ENCODE measurements around the gene DNAH17. TPM values are rescaled to one million over a fixed set of nuclear protein-coding genes. Genes with fewer than 3 reads are reported as not detected.
"Not testable (repeated sequence)": the region's sequence is repeated elsewhere in the genome, so short reads cannot be mapped to it uniquely, and the experiment has no call there.

The DNAH17 gene
- total RNA-seq, 1 experiment from 2014 or later = 0.16 TPM

- no peak for DNase-seq (ENCODE audit: low spot score)
Measured at GRCh38 chr17:78477913-78478756, 99.1 kb downstream of the DNAH17 start.

GRCh38 chr17:78476973-78477372, 100.2 kb downstream of the DNAH17 start:
- no peak for DNase-seq (ENCODE audit: low spot score)

GRCh38 chr17:78476149-78476548, 101.0 kb downstream of the DNAH17 start:
- no peak for DNase-seq (ENCODE audit: low spot score)

- DNase-seq (ENCODE audit: low spot score) = no peak
Measured at GRCh38 chr17:78475211-78475610, 102.0 kb downstream of the DNAH17 start.

- no peak for DNase-seq (ENCODE audit: low spot score)
Measured at GRCh38 chr17:78474614-78475146, 102.5 kb downstream of the DNAH17 start.

- DNase-seq (ENCODE audit: low spot score) = no peak
Measured at GRCh38 chr17:78473951-78474613, 103.1 kb downstream of the DNAH17 start.

- no peak for DNase-seq (ENCODE audit: low spot score)
Measured at GRCh38 chr17:78472035-78472905, 104.9 kb downstream of the DNAH17 start.

GRCh38 chr17:78471635-78472034, 105.6 kb downstream of the DNAH17 start:
- DNase-seq (ENCODE audit: low spot score) = no peak

GRCh38 chr17:78469443-78469842, 107.8 kb downstream of the DNAH17 start:
- no peak for DNase-seq (ENCODE audit: low spot score)

GRCh38 chr17:78468366-78468765, 108.8 kb downstream of the DNAH17 start:
- DNase-seq (ENCODE audit: low spot score) = no peak

GRCh38 chr17:78466786-78467715, 110.1 kb downstream of the DNAH17 start:
- no peak for DNase-seq (ENCODE audit: low spot score)

GRCh38 chr17:78466109-78466785, 110.9 kb downstream of the DNAH17 start:
- DNase-seq (ENCODE audit: low spot score) = not testable (repeated sequence)

- no peak for DNase-seq (ENCODE audit: low spot score)
Measured at GRCh38 chr17:78462148-78462547, 115.0 kb downstream of the DNAH17 start.

- no peak for DNase-seq (ENCODE audit: low spot score)
Measured at GRCh38 chr17:78461799-78462053, 115.5 kb downstream of the DNAH17 start.

- DNase-seq (ENCODE audit: low spot score) = no peak
Measured at GRCh38 chr17:78460951-78461798, 116.0 kb downstream of the DNAH17 start.

GRCh38 chr17:78460176-78460675, 117.0 kb downstream of the DNAH17 start:
- no peak for DNase-seq (ENCODE audit: low spot score)

- no peak for DNase-seq (ENCODE audit: low spot score)
Measured at GRCh38 chr17:78459696-78460095, 117.5 kb downstream of the DNAH17 start.

- DNase-seq (ENCODE audit: low spot score) = no peak
Measured at GRCh38 chr17:78458736-78459335, 118.4 kb downstream of the DNAH17 start.

GRCh38 chr17:78458091-78458490, 119.1 kb downstream of the DNAH17 start:
- DNase-seq (ENCODE audit: low spot score) = no peak

Measured in A172 (cell line).